Hematopoietic multipotent progenitor cell treated with erythropoietin and hydrocortisone succinate and interleukin-3 and kit ligand, for 8 days (in vitro differentiated cells): ENCODE measurements around the gene GLI2.

Experiments
- DNase-seq: peaks from one replicate; pipeline ENCODE4 v3.0.0-alpha.2; 2015

The GLI2 gene

GRCh38 chr2:120759543-120760331, 24.1 kb downstream of the GLI2 start:
- no peak for DNase-seq

- DNase-seq = no peak
Observed at GRCh38 chr2:120760446-120761135, 24.9 kb downstream of the GLI2 start.

DNA sequence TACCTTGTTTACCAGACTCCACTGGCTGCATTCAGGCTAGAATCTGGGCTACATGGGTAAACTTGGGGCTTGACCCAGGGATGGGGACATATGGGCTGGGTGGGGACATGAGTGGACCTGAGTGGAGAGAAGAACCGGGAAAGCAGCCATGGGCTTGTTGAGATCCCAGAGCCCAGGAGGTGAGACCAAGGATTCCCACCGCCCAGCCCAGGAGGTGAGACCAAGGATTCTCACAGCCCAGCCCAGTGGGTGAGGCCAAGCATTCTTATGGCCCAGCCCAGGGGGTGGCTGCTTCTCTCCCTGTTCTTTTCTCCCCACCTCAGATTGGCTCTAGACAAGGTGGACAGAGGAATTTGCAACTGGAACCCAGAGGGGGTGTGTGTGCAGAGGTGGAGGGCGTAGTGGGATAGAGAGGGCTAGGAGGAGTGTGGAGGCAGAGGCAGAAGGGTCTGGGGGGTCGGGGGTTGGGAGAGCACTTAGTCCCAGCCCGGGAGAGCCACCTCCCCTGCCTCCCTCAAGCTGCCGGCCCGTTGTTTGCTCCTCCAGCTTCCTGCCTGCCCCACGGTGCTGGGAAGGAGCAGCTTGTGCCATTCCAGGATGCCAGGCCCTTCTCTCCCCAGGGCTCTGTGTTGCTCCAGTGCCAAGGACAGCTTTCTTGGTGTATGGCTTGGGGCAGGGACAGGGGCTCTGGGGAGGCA, 25.6 kb downstream of the GLI2 start:
- no peak for DNase-seq

DNA sequence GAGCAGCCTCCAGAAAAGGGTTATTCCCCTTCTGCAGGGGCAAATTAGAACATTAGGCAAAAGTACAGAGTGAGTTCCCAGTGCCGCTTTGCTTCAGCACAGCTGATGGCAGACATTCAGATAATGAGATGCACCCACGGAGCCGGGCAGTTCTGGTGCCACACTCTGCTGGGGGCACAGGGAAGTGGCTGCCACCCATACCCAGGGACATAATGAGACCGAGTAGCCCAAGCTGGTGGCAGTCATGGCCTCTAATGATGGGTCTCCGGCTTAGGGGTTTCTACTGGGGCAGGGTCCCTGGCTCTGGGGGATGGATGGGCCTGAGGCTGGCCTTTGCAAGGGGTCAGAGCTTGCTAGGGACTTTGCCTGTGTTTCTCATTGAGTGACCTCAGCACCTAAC, 26.2 kb downstream of the GLI2 start:
- DNase-seq = no peak

DNA sequence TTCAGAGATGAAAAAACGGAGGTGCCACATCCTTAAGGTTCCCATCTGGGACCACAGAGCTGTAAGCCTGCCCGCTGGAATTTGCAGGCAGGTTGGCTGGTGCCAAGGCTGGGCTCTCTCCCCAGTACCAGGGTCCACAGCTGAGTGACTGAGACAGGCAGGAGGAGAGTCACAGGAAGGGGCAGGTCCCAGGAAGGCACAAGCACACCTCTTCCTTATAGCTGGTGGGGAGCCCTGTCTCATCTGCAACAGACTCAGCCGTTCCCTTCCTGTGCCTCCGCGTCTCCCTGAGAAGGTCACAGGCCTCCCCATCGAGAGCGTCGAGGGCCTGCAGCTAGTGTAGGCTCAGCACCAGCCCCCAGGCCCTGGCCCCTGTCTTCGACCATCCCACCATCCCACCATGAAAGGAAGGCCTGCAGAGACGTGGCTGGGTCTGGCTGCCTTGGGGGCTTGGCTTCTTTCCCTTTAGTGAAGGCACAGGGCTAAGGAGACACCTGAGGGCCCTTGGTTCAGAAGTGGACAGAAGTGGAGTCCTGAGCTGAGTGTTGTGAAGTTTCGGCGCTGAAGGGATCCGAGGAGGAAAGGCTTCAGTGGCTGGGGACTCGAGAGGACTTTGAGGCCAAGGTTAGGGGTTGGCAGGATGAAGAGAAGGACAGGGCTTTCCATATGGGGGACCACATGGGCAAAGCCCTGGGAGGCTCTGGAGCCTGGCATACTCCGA, 26.8 kb downstream of the GLI2 start:
- DNase-seq = no peak

GRCh38 chr2:120763508-120763907, 27.8 kb downstream of the GLI2 start:
- DNase-seq = no peak

DNA sequence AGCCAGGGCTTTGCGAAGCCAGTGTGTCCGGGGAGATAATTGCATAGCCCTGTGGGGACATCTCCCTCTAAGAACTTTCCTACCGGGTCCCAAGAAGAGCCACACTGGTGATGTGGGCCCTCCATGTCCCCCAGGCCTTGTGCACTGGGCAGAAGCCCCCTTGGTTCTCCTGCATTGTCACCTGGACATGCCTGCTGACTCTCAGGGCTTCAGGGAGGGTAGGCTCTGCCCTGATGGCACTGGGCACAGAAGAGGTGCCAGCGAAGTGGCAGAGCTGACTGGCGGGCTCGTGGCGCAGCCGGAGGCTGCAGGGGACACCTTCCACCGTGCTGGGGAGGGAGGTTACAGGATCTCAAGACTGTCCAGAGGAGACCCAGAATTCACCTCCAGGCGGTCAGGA, 28.3 kb downstream of the GLI2 start:
- no peak for DNase-seq

DNA sequence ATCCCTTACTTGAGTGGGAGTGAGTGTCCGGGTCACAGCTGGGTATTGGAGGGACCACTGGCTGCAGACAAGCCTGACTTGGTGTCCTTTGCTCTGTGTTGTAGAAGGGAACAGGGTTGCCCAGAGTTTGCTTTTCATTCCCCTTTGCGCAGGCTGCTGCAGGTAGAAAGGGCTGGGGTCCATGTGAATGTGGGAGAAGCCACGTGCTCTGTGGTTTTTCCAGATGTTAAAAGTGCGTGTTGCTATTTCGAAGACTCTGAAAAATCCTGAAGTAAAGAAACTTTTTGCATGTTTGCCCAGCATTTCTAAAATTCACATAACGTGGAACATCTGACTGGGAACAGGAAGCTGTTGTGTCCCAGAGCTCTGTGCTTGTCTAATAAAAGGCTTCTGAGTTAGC, 28.8 kb downstream of the GLI2 start:
- DNase-seq = no peak

DNA sequence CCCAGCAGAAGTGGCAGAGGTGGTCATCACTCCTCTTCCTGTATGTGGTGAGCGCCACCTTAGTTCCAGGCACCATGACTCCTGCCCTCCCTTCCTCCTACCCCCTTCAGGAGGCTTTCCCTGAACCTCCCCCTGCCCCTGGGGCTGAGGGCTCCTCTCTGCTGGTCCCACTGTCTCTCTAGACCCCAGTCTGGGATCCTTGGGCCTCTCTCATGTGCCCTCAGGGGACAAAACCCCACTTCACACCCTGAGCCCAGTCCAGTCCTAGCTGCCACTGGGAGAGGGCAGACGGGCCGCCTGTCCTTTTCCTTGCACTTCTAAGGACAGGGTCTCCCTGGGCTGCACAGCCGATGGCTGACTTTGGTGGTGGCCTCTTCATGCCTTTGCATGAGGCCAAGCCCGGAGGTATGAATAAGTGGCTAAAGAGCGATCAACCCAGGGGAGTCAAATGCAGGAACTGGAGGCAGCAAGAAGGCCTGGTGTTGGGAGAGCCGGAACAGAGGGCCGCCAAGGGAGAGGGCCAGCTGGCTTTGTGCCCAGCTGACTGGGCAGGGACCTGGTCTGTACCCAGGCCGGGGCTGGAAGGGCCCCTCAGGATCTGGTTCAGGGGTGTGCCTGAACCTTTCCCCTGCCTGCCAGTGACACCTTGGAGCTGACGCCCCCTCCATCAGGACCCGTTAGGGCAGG, 29.5 kb downstream of the GLI2 start:
- no peak for DNase-seq

GRCh38 chr2:120765678-120766469, 30.2 kb downstream of the GLI2 start:
- DNase-seq = no peak

DNA sequence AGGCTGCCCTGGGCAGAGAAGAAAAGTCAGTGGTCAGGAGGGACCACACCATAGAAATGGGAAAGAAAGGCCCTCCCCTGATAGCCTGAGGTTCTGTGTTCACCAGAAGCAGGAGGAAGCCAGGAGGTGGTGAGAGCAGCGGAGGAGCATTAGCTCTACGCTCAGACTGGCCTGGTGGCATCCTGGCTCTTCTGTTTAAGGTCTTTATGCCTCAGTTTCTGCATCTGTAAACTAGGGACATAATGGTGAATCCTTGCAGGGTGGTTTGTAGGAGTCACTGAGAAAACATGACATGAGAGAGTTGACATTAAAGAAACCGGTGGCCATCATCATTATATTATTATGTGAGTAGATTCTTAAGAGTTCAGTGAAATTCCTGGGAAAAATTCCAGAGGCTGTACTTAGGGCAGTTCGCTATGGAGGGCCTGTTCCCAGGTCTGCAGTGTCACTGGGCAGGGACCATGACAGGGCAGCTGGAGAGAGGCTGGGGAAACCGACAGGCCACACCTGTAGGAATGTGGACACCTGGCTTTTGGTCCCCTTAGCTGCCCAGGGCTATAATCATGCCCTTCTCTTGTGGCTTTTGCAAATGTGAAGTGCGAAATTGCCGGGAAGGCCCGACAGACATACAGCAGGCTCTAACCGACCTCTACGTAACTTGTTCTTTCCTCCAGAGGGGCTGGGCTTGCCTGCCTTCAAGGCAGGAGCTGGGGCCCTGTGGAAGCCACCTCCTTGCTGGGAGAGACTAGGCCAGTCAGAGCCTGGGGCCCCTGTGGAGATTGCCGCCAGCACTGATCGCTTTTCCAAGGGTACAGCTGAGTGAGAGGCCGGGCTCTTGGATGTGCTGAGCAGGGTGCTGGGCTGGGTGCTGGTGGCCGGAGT, 31.0 kb downstream of the GLI2 start:
- no peak for DNase-seq

DNA sequence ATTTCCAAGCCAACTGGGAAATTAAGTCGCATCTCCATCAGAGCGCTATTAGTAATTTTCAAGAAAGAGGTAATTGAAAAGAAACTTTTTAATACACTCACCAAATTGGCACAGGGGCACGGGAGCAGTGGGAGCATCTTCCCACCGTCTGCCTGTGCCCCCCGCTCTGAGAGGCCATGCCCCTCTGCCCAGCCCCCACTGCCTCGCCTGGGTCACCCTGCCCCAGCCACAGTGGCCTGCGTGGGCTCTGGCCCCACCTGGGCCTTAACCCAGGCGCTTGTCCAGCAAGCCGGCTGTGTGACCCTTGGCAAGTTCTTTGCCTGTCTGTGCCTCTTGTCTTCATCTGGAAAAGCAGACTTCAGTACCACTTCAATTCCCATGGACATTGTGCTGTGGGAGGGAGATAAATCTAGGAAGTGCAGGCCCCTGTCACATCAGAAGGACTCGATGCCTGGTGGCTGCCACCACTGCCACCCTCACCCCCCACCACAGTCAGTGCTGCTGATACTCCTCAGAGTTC, 31.9 kb downstream of the GLI2 start:
- DNase-seq = no peak

GRCh38 chr2:120768112-120769048, 32.7 kb downstream of the GLI2 start:
- no peak for DNase-seq

- no peak for DNase-seq
Observed at GRCh38 chr2:120769076-120769786, 33.6 kb downstream of the GLI2 start.

GRCh38 chr2:120769787-120770120, 34.1 kb downstream of the GLI2 start:
- DNase-seq = no peak

DNA sequence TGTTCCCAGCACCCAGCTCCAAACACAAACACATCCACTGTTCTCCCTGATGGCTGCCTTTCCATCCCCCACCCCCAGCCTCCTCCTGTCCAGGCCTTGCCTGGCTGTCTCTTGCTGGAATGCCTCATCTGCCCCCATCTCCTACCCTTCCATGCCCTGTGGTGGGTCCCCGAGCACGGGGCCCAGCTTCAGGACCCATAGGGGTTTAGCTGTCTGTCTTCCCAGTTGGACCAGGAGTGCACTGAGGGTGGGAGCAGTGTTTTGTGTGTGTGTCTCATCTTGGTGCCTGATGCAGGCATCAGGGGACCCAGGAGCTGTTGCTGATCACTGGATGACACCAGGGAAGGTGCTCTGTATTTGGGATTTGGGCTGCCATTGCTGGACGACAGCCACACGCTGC, 34.5 kb downstream of the GLI2 start:
- DNase-seq = no peak

DNA sequence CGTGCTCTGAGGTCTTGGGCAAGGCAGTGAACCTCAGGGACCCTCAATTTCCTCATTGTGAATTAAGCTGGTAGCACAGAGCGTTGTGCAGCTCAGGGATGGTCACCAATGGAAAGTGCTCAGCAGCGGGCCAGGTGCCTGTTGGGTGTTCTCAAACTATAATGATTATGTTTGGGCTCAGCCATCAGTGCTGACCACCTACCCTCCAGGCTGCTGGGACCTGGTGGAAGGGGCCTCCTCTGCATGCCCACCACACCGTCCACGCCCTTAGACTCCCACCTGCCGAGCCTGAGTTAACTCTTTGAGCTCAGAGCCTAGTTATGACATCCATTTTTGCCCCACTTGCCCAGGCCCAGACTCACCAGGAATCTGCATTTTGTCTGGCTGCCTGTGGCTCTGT, 35.0 kb downstream of the GLI2 start:
- DNase-seq = no peak

DNA sequence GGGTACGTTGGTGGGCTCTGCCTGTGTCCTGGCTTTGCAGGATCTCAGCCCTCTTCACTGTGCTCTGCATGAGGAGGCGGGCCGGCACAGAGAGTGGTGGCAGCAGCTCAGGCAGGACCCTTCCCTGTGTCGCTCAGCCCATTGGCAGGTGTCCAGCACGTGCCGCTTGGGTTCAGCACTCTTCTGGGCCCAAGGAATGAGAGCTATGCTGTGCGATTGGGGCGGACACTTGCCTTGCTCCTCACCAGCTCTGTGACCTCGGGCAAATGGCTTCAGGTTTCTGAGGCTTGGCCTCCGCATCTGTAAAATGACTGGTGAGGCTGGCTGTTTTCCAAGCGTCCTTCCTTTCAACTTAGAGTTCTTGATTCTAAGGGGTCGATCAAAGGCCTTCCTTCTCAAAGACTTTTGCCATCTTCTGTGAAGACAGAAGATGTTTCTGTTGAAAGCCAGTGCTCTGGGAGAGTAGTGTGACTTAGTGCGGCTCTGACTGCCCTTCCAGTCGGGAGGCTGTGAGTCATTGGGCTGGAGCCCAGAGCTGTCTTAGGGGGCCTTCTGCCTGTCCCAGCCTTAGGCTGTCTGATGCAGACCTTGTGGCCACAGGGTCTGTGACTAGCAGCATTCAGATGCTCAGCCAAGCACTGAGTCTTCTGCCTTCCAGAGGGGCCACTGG, 35.6 kb downstream of the GLI2 start:
- DNase-seq = no peak
